Stimulated activated CD4-positive, alpha-beta T cell treated with anti-CD3 and anti-CD28 coated beads, Interleukin-2, amount 100 ng/mL, for 48 hours (primary cell): ENCODE results near the gene MLLT3.
A peak's percentile ranks its signal among the peaks of the same experiment; 100 is the strongest.
"Not testable (repeated sequence)": the region's sequence is repeated elsewhere in the genome, so short reads cannot be mapped to it uniquely, and the experiment has no call there.

Experiments used
- DNase-seq, 2 donors: peaks; one replicate each; pipeline ENCODE4 v3.0.0-alpha.2; 2020

Gene MLLT3

GRCh38 chr9:20622330-20623020 is at the start of gene MLLT3:
TSS of gene MLLT3 (minus strand) at chr9:20622499.
- peak; percentile 92 to 94 for DNase-seq

DNA sequence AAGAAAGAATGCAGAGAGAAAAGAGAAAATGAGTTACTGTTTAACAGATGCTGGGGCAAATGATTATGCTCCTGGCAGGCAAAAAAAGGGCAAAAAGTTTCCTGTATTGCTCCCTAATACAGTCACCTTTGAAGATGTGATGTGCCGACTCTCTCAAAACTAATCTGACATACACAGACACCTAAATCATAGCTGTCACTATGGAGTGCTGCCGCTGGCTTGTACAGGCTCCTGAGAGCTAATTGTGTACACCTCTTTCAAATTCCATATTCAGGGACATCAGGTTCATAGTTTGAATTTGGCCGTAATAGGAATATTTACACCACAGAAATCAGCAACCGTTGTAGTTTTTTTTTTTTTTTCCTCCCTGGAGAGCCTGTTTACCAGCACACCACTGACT is 49.3 kb upstream of the MLLT3 start:
- DNase-seq, result no peak

GRCh38 chr9:20670395-20670794 is 48.1 kb upstream of the MLLT3 start:
- no peak for DNase-seq

GRCh38 chr9:20664501-20664900 is 42.2 kb upstream of the MLLT3 start:
- no peak for DNase-seq

DNA sequence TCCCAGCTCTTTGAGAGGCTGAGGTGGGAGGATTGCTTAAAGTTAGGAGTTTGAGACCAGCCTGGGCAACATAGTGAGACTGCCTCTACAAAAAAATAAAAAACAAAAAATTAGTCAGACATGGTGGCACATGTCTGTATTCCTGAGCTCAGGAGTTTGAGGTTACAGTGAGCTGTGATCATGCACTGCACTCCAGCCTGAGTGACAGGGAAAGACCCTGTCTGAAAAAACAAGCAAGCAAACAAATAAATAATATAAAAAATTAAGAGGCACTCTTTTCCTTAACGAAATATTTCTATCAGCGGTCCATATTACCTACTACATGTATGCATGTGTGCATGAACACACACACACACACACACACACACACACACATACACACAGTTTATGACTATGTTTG is 40.8 kb upstream of the MLLT3 start:
- no peak for DNase-seq

- no peak for DNase-seq
Observed at GRCh38 chr9:20662156-20662555, 39.9 kb upstream of the MLLT3 start.

DNA sequence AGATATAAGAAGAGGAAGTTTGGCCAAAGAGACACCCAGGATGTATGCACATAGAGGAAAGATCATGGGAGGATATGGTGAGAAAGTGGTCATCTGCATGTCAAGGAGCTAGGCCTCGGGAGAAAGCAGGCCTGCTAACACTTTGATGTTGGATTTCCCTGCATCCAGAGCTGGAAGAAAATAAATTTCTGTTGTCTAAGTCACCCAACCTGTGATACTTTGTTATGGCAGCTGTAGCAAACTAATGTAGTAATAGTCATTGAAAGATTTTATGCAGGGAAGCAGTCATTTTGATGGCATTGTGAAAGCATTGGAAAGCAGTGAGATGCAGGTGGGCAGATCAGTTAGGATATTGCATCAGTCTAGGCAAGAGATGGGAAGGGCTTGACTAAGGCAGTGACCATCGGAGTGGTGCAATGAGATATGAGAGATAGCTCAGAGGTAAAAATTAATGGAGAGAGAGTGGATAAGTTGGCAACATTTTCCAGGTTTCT is 37.2 kb upstream of the MLLT3 start:
- no peak for DNase-seq

DNA sequence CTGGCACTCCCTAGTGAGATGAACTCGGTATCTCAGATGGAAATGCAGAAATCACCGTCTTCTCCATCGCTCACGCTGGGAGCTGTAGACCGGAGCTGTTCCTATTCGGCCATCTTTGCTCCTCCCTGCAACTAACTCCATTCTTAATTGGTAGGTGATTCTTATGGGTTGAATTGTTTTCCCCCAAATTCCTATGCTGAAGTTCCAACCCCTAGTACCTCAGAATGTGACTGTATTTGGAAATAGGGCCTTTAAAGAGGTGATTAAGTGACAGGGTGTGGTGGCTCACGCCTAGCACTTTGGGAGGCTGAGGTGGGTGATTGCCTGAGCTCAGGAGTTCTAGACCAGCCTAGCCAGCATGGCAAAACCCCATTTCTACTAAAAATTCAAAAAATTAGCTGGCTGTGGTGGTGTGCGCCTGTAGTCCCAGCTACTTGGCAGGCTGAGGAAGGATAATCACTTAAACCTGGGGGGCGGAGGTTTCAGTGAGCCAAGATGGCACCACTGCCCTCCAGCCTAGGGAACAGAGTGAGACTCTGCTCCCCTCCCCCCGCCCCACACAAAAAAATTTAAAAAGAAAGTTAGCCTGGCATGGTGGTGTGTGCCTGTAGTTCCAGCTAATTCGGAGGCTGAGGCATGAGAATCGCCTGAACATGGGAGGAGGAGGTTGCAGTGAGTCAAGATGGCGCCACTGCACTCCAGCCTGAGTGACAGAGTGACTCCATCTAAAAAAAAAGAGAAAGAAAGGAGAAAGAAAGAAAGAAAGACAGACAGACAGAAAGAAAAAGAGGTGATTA is 36.6 kb upstream of the MLLT3 start:
- DNase-seq, result no peak

DNA sequence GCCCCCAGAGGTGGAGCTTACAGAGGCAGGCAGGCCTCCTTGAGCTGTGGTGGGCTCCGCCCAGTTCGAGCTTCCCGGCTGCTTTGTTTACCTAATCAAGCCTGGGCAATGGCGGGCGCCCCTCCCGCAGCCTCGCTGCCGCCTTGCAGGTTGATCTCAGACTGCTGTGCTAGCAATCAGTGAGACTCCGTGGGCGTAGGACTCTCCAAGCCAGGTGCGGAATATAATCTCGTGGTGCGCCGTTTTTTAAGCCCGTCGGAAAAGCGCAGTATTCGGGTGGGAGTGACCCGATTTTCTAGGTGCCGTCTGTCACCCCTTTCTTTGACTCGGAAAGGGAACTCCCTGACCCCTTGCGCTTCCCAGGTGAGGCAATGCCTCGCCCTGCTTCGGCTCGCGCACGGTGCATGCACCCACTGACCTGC is 36.0 kb upstream of the MLLT3 start:
- DNase-seq, result not testable (repeated sequence)

DNA sequence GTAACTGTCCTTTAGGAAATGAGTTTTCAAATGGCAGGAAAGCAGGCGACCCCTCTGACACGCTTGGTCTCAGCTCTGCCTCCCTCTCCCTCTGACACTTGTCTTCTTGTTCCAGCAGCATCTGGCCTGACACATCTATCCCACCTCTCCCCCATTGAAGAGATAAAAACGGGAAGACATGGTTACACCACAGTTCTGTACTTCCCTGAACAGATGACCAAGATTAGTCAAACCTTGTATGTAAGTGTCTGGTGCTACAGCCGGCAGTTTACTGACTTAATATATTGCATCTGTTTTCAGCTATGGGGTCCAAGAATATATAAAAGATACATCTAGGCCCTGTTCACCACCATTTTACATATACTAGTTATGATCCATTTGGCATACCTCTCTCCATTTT is 29.6 kb upstream of the MLLT3 start:
- DNase-seq, result no peak

DNA sequence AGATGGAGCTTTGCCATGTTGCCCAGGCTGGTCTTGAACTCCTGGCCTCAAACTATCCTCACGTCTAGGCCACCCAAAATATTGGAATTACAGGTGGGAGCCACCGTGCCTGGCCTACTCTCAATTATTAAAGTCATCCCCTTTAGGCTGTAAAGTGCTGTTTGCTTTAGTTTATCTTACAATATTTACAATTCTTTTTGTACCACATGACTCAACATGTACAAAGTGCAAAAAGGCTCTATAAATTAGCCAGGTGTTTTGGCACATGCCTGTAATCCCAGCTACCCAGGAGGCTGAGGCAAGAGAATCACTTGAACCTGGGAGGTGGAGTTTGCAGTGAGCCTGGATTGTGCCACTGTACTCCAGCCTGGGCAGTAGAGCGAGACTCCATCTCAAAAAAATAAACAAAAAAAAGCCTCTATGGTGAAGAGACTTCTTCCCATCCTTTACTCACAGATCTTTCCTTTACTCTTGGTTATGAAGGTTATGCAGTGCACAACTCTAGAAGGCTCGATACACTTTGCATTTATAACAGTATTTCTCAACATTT is 28.5 kb upstream of the MLLT3 start:
- DNase-seq, result no peak

- DNase-seq, result no peak
Observed at GRCh38 chr9:20650313-20650712, 28.0 kb upstream of the MLLT3 start.

DNA sequence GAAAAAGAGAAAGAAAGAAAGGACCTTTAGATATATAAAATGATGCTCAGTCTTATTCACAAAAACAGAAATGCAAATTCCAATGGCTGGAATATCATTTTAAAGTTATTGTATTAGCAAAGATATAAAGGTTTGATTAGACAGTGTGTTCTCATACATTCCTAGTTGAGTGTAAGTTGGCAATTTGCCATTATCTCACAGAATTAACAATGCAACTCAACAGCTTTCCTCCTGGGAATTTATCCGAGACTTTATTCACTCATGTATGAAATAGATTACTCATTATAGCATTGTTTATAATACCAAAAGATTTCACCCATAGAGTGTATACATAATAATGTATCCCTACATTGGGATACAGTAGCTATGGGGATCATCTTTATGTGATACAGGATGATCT is 27.1 kb upstream of the MLLT3 start:
- no peak for DNase-seq

DNA sequence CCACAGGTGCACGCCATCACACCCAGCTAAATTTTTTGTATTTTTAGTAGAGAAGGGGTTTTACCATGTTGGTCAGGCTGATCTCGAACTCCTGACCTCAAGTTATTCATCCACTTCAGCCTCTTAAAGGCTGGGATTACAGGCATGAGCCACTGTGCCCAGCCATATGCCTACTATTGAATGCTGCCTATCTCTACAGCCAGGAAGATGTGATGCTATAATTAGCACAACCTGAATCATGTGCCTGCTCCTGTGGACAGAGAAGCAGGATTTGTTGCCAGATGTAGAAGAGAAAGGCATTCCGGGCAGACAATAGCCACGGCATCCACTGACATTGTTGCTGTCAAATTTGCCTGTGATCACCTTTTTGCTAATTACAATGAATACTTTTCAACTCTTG is 24.4 kb upstream of the MLLT3 start:
- DNase-seq, result no peak

GRCh38 chr9:20643660-20644059 is 21.4 kb upstream of the MLLT3 start:
- DNase-seq, result no peak

- DNase-seq, result no peak
Observed at GRCh38 chr9:20642045-20642444, 19.7 kb upstream of the MLLT3 start.

GRCh38 chr9:20640331-20641187 is 18.3 kb upstream of the MLLT3 start:
- peak; percentile 59 to 61 for DNase-seq

- no peak for DNase-seq
Observed at GRCh38 chr9:20636888-20637440, 14.7 kb upstream of the MLLT3 start.

GRCh38 chr9:20634895-20635294 is 12.6 kb upstream of the MLLT3 start:
- DNase-seq, result no peak

- DNase-seq, result no peak
Observed at GRCh38 chr9:20632705-20633104, 10.4 kb upstream of the MLLT3 start.

- DNase-seq, result no peak
Observed at GRCh38 chr9:20630241-20630943, 8.1 kb upstream of the MLLT3 start.

DNA sequence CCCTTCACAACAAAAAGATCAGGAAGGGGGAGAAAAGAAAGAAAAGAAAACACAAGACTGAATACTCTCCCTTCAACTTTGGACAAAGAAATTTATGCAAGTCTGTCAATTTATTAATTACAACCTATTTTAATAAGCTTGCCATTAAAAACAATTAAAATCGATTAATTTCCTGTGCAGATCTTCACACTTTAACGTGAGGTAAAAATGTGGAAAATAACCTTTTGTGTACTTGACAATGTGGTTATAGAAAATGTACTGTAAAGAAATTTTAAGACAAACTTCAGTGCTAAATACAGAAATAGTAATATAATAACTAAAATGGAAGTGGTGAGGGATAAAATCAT is 2.7 kb upstream of the MLLT3 start:
- DNase-seq, result no peak
